PC-9 (cell line): Measurements from ENCODE around the gene KRTAP22-2. TPM values are rescaled to one million over a fixed set of nuclear protein-coding genes. Genes with fewer than 3 reads are reported as not detected.

Experiments used
- BruUV-seq: library from RNA; stranded (reverse); fragments of 400-500 nt; replicated peaks from 2 replicates; lab custom pipeline; 2021; lab: Mats Ljungman, UMichigan
- CTCF ChIA-PET: fragments of 300-600 bp; sonication (Branson Sonifier 250); formaldehyde crosslinking; loops from one replicate; lab custom pipeline; 2022; ENCODE audit warnings: antibody characterized with exemption; lab: Charles Lee
- POLR2A ChIA-PET: fragments of 300-600 bp; sonication (Branson Sonifier 250); formaldehyde crosslinking; loops from one replicate; lab custom pipeline; 2022; ENCODE audit warnings: antibody characterized with exemption; ENCODE audit not compliant: unreplicated experiment; lab: Charles Lee
- DNase-seq, 2 experiments: peaks; one replicate each; pipeline versions ENCODE4 v3.0.0 to v3.0.0-alpha.2; 2015 to 2022; ENCODE audit warnings: mixed read lengths in 1 of 2
- H2AFZ ChIP-seq: fragments of 200-600 bp; sonication (generic); 2 replicates; pipeline ENCODE4 v1.8.1; 2017; ENCODE audit warnings: antibody characterized with exemption
- H3F3A ChIP-seq: fragments of 200-600 bp; sonication (generic); 2 replicates; pipeline ENCODE4 v1.8.1; 2017; ENCODE audit warnings: antibody characterized with exemption, mild to moderate bottlenecking, low read depth; ENCODE audit not compliant: insufficient read depth
- H3K27ac ChIP-seq: fragments of 200-600 bp; sonication (generic); 2 replicates; pipeline ENCODE4 v1.6.1; 2016; ENCODE audit warnings: mixed run types
- H3K27me3 ChIP-seq: fragments of 200-600 bp; sonication (generic); 2 replicates; pipeline ENCODE4 v1.6.1; 2016; ENCODE audit warnings: low read depth, mixed run types; ENCODE audit not compliant: insufficient read depth
- H3K36me3 ChIP-seq: fragments of 200-600 bp; sonication (generic); 2 replicates; pipeline ENCODE4 v1.6.1; 2016; ENCODE audit warnings: low read depth, mixed run types
- H3K4me1 ChIP-seq: fragments of 200-600 bp; sonication (generic); replicated peaks from 2 replicates; pipeline ENCODE4 v1.6.1; 2016; ENCODE audit warnings: mixed run types; ENCODE audit not compliant: insufficient read depth
- H3K4me2 ChIP-seq: fragments of 200-600 bp; sonication (generic); 2 replicates; pipeline ENCODE4 v1.6.1; 2017; ENCODE audit warnings: mixed run types
- H3K4me3 ChIP-seq: fragments of 200-600 bp; sonication (generic); 2 replicates; pipeline ENCODE4 v1.6.1; 2016; ENCODE audit warnings: mixed run types
- H3K79me2 ChIP-seq: fragments of 200-600 bp; sonication (generic); 2 replicates; pipeline ENCODE4 v1.6.1; 2017; ENCODE audit warnings: low read depth, mixed run types
- H3K9me2 ChIP-seq: fragments of 200-600 bp; sonication (generic); 2 replicates; pipeline ENCODE4 v1.8.1; 2017; ENCODE audit warnings: mild to moderate bottlenecking; ENCODE audit not compliant: insufficient read depth
- H3K9me3 ChIP-seq: fragments of 200-600 bp; sonication (generic); 2 replicates; pipeline ENCODE4 v1.8.1; 2016; ENCODE audit warnings: low read depth; ENCODE audit not compliant: insufficient read depth
- H4K20me1 ChIP-seq: fragments of 200-600 bp; sonication (generic); 2 replicates; pipeline ENCODE4 v1.8.1; 2017; ENCODE audit not compliant: insufficient read depth
- CTCF ChIP-seq: fragments of 200-600 bp; sonication (generic); conservative IDR thresholded peaks from 2 replicates; pipeline ENCODE4 v1.6.1; 2017; ENCODE audit warnings: mixed run types, antibody characterized with exemption, mild to moderate bottlenecking, moderate library complexity
- EZH2 ChIP-seq: fragments of 200-600 bp; sonication (generic); IDR thresholded peaks from 2 replicates; pipeline ENCODE4 v1.8.0; 2017; ENCODE audit warnings: antibody characterized with exemption, low read depth
- intact Hi-C: fragments of 100-400 bp; cut with micrococcal nuclease; formaldehyde crosslinking; loops from one replicate; pipeline ENCODE4 v1.10.0; 2022; ENCODE audit not compliant: unreplicated experiment
- total RNA-seq: library from RNA; stranded (reverse); gene quantifications from 2 replicates; pipeline ENCODE4 v1.2.3, GENCODE V29; 2021

Gene KRTAP22-2
- total RNA-seq, 1 experiment from 2014 or later = not detected

DNA sequence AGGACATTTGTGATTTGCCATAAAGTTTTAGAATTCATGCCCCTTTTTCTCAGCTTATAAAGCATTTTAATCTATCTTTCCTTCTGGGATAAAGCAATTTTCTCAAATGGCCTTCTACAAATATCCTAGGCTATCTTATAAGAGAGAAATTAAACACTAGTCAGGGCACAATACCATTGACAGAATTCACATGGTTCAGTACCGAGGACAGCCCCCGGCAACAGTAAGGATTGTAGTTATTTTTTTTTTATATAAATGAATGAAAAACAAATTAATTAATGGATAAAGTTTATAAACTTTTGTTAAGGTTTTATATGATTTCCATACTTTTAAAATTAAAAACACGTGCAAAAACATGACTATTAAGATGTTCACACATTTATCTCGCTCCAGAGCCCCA is 37.9 kb upstream of the KRTAP22-2 start:
- no peak for DNase-seq
- POLR2A ChIA-PET = no interaction called here
- Histone ChIP-seq H3K9me3 (no peaks in the 10 kb centered on the region), H4K20me1 (no peaks in the 10 kb centered on the region), H3K4me3 (no peak overlapping the region), H3F3A (no peaks in the 10 kb centered on the region), H3K79me2 (no peaks in the 10 kb centered on the region), H2AFZ (no peak overlapping the region), H3K27ac (no peak overlapping the region), H3K4me2 (no peak overlapping the region), H3K9me2 (no peaks in the 10 kb centered on the region), H3K36me3 (no peaks in the 10 kb centered on the region), H3K4me1 (no peaks in the 10 kb centered on the region), H3K27me3 (no peaks in the 10 kb centered on the region)
- BruUV-seq = no TSS peak
- intact Hi-C loops = no loop called here
- no peak for TF ChIP-seq CTCF
- TF ChIP-seq EZH2 = no peak
- CTCF ChIA-PET = no interaction called here

GRCh38 chr21:30625449-30626165 is 35.4 kb upstream of the KRTAP22-2 start:
- Histone ChIP-seq H3K36me3 (no peaks in the 10 kb centered on the region), H2AFZ (no peak overlapping the region), H3K4me1 (no peaks in the 10 kb centered on the region), H3K27ac (no peak overlapping the region), H4K20me1 (no peaks in the 10 kb centered on the region), H3K79me2 (no peaks in the 10 kb centered on the region), H3K9me3 (no peaks in the 10 kb centered on the region), H3F3A (no peaks in the 10 kb centered on the region), H3K4me2 (no peak overlapping the region), H3K9me2 (no peaks in the 10 kb centered on the region), H3K4me3 (no peak overlapping the region), H3K27me3 (no peaks in the 10 kb centered on the region)
- no peak for DNase-seq
- no peak for TF ChIP-seq EZH2
- no peak for TF ChIP-seq CTCF
- no TSS peak for BruUV-seq
- ChIA-PET POLR2A (no interaction called here), CTCF (no interaction called here)
- intact Hi-C loops = no loop called here

DNA sequence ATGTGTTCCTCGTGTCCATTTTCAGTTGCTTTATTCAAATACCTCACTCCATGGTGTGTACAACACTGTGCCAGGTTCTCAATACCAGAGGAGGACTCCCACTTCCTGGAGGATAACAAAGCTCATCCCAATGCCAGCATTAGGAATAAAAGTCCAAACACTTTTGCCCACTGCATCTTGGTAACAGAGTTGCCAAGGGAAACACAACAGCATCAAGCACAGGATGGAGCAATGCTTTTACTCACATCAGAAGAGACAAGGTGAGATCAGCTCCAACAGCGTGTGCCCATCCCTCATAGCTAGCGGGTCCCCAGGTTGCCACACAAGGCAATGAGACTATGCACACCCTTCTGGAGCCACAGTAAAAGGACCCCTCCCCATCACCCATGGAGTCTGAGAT is 33.2 kb upstream of the KRTAP22-2 start:
- Histone ChIP-seq H3K27ac (no peak overlapping the region), H3K27me3 (no peaks in the 10 kb centered on the region), H3F3A (no peaks in the 10 kb centered on the region), H3K79me2 (no peaks in the 10 kb centered on the region), H3K9me3 (no peaks in the 10 kb centered on the region), H3K4me2 (no peak overlapping the region), H2AFZ (no peak overlapping the region), H3K4me3 (no peak overlapping the region), H3K4me1 (no peaks in the 10 kb centered on the region), H3K36me3 (no peaks in the 10 kb centered on the region), H3K9me2 (no peaks in the 10 kb centered on the region), H4K20me1 (no peaks in the 10 kb centered on the region)
- no peak for DNase-seq
- BruUV-seq = no TSS peak
- CTCF ChIA-PET = no interaction called here
- no peak for TF ChIP-seq CTCF
- TF ChIP-seq EZH2 = no peak
- POLR2A ChIA-PET = no interaction called here
- intact Hi-C loops = no loop called here
